Measurements from ENCODE around the gene KIF3C.
"Not testable (repeated sequence)": the region's sequence is repeated elsewhere in the genome, so short reads cannot be mapped to it uniquely, and the experiment has no call there.

Gene KIF3C

DNA sequence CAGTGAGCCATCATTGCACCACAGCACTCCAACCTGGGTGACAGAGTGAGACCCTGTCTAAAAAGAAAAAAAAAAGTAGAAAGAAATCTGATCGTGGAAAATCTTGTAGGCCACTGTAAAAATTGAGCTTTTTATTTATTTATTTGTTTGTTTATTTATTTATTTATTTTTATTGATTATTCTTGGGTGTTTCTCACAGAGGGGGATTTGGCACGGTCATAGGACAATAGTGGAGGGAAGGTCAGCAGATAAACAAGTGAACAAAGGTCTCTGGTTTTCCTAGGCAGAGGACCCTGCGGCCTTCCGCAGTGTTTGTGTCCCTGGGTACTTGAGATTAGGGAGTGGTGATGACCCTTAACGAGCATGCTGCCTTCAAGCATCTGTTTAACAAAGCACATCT is 72.7 kb downstream of the KIF3C start:
- H3K4me1 ChIP-seq (ENCODE audit: insufficient read depth, low read length); H3K4me3 ChIP-seq (ENCODE audit: low read depth in 1 of 2, low read length in 2 of 2); H3K9me3 ChIP-seq (ENCODE audit: low read length); H3K27me3 ChIP-seq (ENCODE audit: control insufficient read depth in 1 of 2, insufficient read depth in 2 of 2, low read length in 2 of 2); H3K27ac ChIP-seq (ENCODE audit: low read depth, low read length); H3K36me3 ChIP-seq (ENCODE audit: insufficient read depth, low read length); H3K9ac ChIP-seq (ENCODE audit: low read length): not testable (repeated sequence)

DNA sequence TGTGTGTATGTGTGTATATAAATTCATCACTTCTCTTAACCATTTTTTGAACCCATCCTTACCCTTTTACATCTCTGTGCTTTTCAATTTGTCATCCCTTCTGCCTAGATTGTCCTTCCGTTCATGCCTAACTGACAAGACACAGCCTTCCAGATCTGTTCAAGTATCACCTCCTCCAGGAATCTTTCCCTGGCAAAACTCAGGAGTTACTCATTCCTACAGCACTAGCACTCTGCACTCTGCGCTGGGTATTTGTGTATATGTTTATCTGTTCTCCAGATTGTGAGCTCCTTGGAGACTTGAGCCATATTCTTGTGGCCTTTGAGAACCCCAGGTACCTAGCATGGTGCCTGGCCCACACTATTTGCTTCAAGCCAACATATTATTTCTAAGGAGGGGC is 77.2 kb downstream of the KIF3C start:
- Histone ChIP-seq H3K27me3 (ENCODE audit: control insufficient read depth in 1 of 2, insufficient read depth in 2 of 2, low read length in 2 of 2) (no peaks in the 10 kb centered on the region), H3K9me3 (ENCODE audit: low read length) (no peaks in the 10 kb centered on the region), H3K27ac (ENCODE audit: low read depth, low read length) (no peak overlapping the region), H3K36me3 (ENCODE audit: insufficient read depth, low read length) (no peaks in the 10 kb centered on the region), H3K9ac (ENCODE audit: low read length) (no peak overlapping the region), H3K4me3 (ENCODE audit: low read depth in 1 of 2, low read length in 2 of 2) (no peak overlapping the region), H3K4me1 (ENCODE audit: insufficient read depth, low read length) (no peaks in the 10 kb centered on the region)

DNA sequence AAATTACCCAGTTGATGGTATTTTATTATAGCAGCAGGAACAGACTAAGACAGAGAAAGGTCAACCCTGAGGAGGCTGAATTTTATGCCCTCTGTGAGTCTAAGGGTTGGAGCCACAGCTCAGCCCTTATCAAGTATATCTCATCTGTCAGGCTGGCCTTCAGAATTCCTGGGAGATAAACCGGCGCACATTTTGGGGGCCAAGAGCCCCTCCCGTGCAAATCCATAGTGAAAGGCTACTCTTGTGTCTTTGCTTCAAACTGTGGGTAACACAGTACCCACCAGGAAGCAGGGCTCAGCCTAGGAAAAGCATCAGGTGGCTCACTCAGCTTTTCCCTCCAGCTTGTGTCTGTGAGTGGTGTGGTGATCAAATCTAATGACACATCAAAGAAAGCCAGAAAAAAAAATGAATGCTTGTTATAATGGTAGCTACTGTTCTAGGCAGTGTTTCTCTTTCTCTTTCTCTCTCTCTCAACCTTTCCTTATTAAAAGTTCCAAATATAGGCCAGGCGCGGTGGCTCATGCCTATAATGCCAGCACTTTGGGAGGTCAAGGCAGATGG is 79.0 kb downstream of the KIF3C start:
- Histone ChIP-seq H3K4me1 (ENCODE audit: insufficient read depth, low read length) (no peaks in the 10 kb centered on the region), H3K27me3 (ENCODE audit: control insufficient read depth in 1 of 2, insufficient read depth in 2 of 2, low read length in 2 of 2) (no peaks in the 10 kb centered on the region), H3K4me3 (ENCODE audit: low read depth in 1 of 2, low read length in 2 of 2) (no peak overlapping the region), H3K27ac (ENCODE audit: low read depth, low read length) (no peak overlapping the region), H3K9me3 (ENCODE audit: low read length) (no peaks in the 10 kb centered on the region), H3K9ac (ENCODE audit: low read length) (no peak overlapping the region), H3K36me3 (ENCODE audit: insufficient read depth, low read length) (no peaks in the 10 kb centered on the region)

GRCh38 chr2:25899404-25899970 is 82.8 kb downstream of the KIF3C start:
- Histone ChIP-seq H3K9ac (ENCODE audit: low read length) (no peak overlapping the region), H3K9me3 (ENCODE audit: low read length) (no peaks in the 10 kb centered on the region), H3K27ac (ENCODE audit: low read depth, low read length) (no peak overlapping the region)

DNA sequence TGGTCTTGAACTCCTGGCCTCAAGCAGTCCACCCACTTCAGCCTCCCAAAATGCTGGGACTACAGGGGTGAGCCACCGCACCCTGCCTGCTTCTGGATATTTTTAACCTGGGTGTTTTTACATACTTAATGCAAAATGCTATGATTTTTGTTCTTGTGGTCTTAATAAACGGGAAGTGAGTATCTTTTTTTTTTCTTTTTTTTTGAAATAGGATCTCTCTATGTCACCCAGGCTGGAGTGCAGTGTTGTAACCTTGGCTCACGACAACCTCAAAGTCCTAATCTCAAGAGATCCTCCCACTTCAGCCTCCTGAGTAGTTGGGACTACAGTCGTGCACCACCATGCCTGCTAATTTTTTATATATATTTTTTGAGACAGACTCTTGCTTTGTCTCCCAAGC is 84.8 kb downstream of the KIF3C start:
- H3K27me3 ChIP-seq (ENCODE audit: control insufficient read depth in 1 of 2, insufficient read depth in 2 of 2, low read length in 2 of 2), result no peaks in the 10 kb centered on the region
- no peaks in the 10 kb centered on the region for H3K36me3 ChIP-seq (ENCODE audit: insufficient read depth, low read length)
- no peaks in the 10 kb centered on the region for H3K4me1 ChIP-seq (ENCODE audit: insufficient read depth, low read length)
- no peaks in the 10 kb centered on the region for H3K9me3 ChIP-seq (ENCODE audit: low read length)
- H3K9ac ChIP-seq (ENCODE audit: low read length), result no peak overlapping the region
- no peak overlapping the region for H3K27ac ChIP-seq (ENCODE audit: low read depth, low read length)
- H3K4me3 ChIP-seq (ENCODE audit: low read depth in 1 of 2, low read length in 2 of 2), result no peak overlapping the region

More at GRCh38 chr2:25899404-25899970, 82.8 kb downstream of the KIF3C start:
- H3K27me3 ChIP-seq (ENCODE audit: control insufficient read depth in 1 of 2, insufficient read depth in 2 of 2, low read length in 2 of 2), result no peaks in the 10 kb centered on the region
- no peaks in the 10 kb centered on the region for H3K4me1 ChIP-seq (ENCODE audit: insufficient read depth, low read length)
- no peaks in the 10 kb centered on the region for H3K36me3 ChIP-seq (ENCODE audit: insufficient read depth, low read length)
- no peak overlapping the region for H3K4me3 ChIP-seq (ENCODE audit: low read depth in 1 of 2, low read length in 2 of 2)

GRCh38 chr2:25896308-25896707 is 86.0 kb downstream of the KIF3C start:
- not testable (repeated sequence) for H3K9me3 ChIP-seq (ENCODE audit: low read length); H3K4me3 ChIP-seq (ENCODE audit: low read depth in 1 of 2, low read length in 2 of 2)

DNA sequence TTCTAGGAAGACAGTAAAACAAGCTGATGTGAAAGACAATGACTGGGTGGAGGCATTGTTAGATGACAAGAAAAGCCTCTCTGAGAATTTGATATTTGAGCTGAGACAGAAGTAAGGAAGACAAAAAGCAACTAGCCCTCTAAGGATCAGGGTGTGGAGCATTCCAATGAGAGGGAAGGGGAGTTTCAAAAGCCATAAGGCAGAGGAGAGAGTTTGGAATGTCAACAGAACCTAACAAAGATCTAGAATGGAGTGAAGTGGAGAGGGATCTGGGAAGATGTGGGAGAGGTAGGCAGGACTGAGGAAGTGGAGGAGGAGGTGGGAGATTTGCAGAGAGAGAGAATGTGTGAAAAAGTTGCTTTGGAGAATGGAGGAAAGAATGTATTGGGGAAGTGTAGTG is 86.7 kb downstream of the KIF3C start:
- Histone ChIP-seq H3K4me1 (ENCODE audit: insufficient read depth, low read length) (no peaks in the 10 kb centered on the region), H3K27ac (ENCODE audit: low read depth, low read length) (no peak overlapping the region)

More at GRCh38 chr2:25896308-25896707, 86.0 kb downstream of the KIF3C start:
- H3K27me3 ChIP-seq (ENCODE audit: control insufficient read depth in 1 of 2, insufficient read depth in 2 of 2, low read length in 2 of 2); H3K9ac ChIP-seq (ENCODE audit: low read length); H3K36me3 ChIP-seq (ENCODE audit: insufficient read depth, low read length); H3K4me1 ChIP-seq (ENCODE audit: insufficient read depth, low read length); H3K27ac ChIP-seq (ENCODE audit: low read depth, low read length): not testable (repeated sequence)

DNA sequence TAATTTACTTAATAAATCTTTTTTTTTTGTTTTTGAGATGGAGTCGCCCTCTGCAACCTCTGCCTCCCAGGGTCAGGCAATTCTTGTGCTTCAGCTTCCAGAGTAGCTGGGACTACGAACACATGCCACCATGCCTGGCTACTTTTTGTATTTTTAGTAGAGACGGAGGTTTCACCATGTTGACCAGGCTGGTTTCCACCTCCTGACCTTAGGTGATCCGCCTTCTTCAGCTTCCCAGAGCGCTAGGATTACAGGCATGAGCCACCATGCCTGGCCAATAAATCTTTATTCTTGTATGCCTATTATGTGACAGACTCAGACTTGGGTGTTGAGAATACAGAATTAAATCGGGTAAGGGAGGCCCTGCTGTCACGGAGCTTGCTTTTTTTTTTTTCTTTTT is 87.3 kb downstream of the KIF3C start:
- no peak overlapping the region for H3K27ac ChIP-seq (ENCODE audit: low read depth, low read length)
- H3K36me3 ChIP-seq (ENCODE audit: insufficient read depth, low read length), result no peaks in the 10 kb centered on the region
- no peak overlapping the region for H3K9ac ChIP-seq (ENCODE audit: low read length)
- H3K4me1 ChIP-seq (ENCODE audit: insufficient read depth, low read length), result no peaks in the 10 kb centered on the region
- no peaks in the 10 kb centered on the region for H3K9me3 ChIP-seq (ENCODE audit: low read length)
- no peak overlapping the region for H3K4me3 ChIP-seq (ENCODE audit: low read depth in 1 of 2, low read length in 2 of 2)
- H3K27me3 ChIP-seq (ENCODE audit: control insufficient read depth in 1 of 2, insufficient read depth in 2 of 2, low read length in 2 of 2), result no peaks in the 10 kb centered on the region

More for the DNA sequence above, 86.7 kb downstream of the KIF3C start:
- no peak overlapping the region for H3K9ac ChIP-seq (ENCODE audit: low read length)
- H3K4me3 ChIP-seq (ENCODE audit: low read depth in 1 of 2, low read length in 2 of 2), result no peak overlapping the region
- no peaks in the 10 kb centered on the region for H3K9me3 ChIP-seq (ENCODE audit: low read length)
- no peaks in the 10 kb centered on the region for H3K27me3 ChIP-seq (ENCODE audit: control insufficient read depth in 1 of 2, insufficient read depth in 2 of 2, low read length in 2 of 2)
- no peaks in the 10 kb centered on the region for H3K36me3 ChIP-seq (ENCODE audit: insufficient read depth, low read length)

GRCh38 chr2:25894135-25894830 is 88.0 kb downstream of the KIF3C start:
- no peak overlapping the region for H3K9ac ChIP-seq (ENCODE audit: low read length)
- H3K4me3 ChIP-seq (ENCODE audit: low read depth in 1 of 2, low read length in 2 of 2), result no peak overlapping the region
- no peaks in the 10 kb centered on the region for H3K4me1 ChIP-seq (ENCODE audit: insufficient read depth, low read length)
- no peaks in the 10 kb centered on the region for H3K36me3 ChIP-seq (ENCODE audit: insufficient read depth, low read length)
- H3K27me3 ChIP-seq (ENCODE audit: control insufficient read depth in 1 of 2, insufficient read depth in 2 of 2, low read length in 2 of 2), result no peaks in the 10 kb centered on the region
- no peak overlapping the region for H3K27ac ChIP-seq (ENCODE audit: low read depth, low read length)
- H3K9me3 ChIP-seq (ENCODE audit: low read length), result no peaks in the 10 kb centered on the region

GRCh38 chr2:25891672-25892071 is 90.6 kb downstream of the KIF3C start:
- Histone ChIP-seq H3K27me3 (ENCODE audit: control insufficient read depth in 1 of 2, insufficient read depth in 2 of 2, low read length in 2 of 2) (no peaks in the 10 kb centered on the region), H3K9ac (ENCODE audit: low read length) (no peak overlapping the region), H3K36me3 (ENCODE audit: insufficient read depth, low read length) (no peaks in the 10 kb centered on the region), H3K27ac (ENCODE audit: low read depth, low read length) (no peak overlapping the region), H3K9me3 (ENCODE audit: low read length) (no peaks in the 10 kb centered on the region), H3K4me1 (ENCODE audit: insufficient read depth, low read length) (no peaks in the 10 kb centered on the region), H3K4me3 (ENCODE audit: low read depth in 1 of 2, low read length in 2 of 2) (no peak overlapping the region)

DNA sequence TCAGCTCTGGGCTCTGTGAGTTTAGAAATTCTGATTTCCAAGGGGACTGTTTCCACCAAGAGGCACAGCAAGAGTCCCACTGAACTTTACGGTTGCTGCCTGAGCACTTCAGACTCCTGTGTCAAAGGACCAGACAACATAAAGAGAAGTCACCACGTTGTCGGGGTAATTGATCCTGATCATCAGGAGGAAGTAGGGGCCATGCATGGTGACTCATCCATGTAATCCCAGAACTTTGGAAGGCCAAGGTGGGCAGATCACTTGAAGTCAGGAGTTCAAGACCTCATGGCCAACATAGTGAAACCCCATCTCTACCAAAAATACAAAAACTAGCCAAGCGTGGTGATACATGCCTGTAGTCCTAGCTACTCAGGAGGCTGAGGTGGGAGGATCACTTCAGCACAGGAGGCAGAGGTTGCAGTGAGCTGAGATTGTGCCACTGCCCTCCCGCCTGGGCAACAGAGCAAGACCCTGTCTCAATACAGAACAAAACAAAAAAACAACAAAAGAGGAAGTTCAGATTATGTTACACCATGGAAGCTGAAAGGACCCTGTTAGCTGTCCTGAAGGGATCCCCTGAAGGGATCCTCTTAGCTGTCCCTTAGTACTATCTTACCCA is 94.6 kb downstream of the KIF3C start:
- H3K27ac ChIP-seq (ENCODE audit: low read depth, low read length), result no peak overlapping the region
- H3K4me3 ChIP-seq (ENCODE audit: low read depth in 1 of 2, low read length in 2 of 2), result no peak overlapping the region
- H3K36me3 ChIP-seq (ENCODE audit: insufficient read depth, low read length), result no peaks in the 10 kb centered on the region
- no peaks in the 10 kb centered on the region for H3K27me3 ChIP-seq (ENCODE audit: control insufficient read depth in 1 of 2, insufficient read depth in 2 of 2, low read length in 2 of 2)
- no peaks in the 10 kb centered on the region for H3K4me1 ChIP-seq (ENCODE audit: insufficient read depth, low read length)
- no peak overlapping the region for H3K9ac ChIP-seq (ENCODE audit: low read length)
- no peaks in the 10 kb centered on the region for H3K9me3 ChIP-seq (ENCODE audit: low read length)

Measured in muscle layer of colon (tissue), 2 donors.